Suprapubic skin (tissue), 3 donors: Measurements from ENCODE around the gene VWA2.

Experiments
- CTCF ChIP-seq, 2 donors: fragments of 200-600 bp in 1 of 2; fragments of 450-650 bp in 1 of 2; sonication (generic) in 1 of 2; IDR thresholded peaks; one replicate each; pipeline ENCODE4 v1.5.1; 2016 to 2019; ENCODE audit warnings: antibody characterized with exemption in 2 of 2, mild to moderate bottlenecking in 1 of 2, moderate library complexity in 1 of 2
- EP300 ChIP-seq: sonication (generic); formaldehyde crosslinking; IDR thresholded peaks from one replicate; pipeline ENCODE4 v1.6.1; 2017; ENCODE audit warnings: antibody characterized with exemption
- POLR2A ChIP-seq, 2 donors: fragments of 450-650 bp; IDR thresholded peaks; one replicate each; pipeline ENCODE4 v1.6.1; 2017; ENCODE audit warnings: antibody characterized with exemption in 2 of 2, mild to moderate bottlenecking in 2 of 2, moderate library complexity in 2 of 2

GRCh38 chr10:114281461-114281860 lies 42.4 kb downstream of the VWA2 start:
- no peak for TF ChIP-seq CTCF (IDR thresholded peaks at IDR 0.05)
- TF ChIP-seq EP300, result no peak
- TF ChIP-seq POLR2A (IDR thresholded peaks at IDR 0.05), result no peak
